Measurements from ENCODE around the gene NCAN. TPM values are rescaled to one million over a fixed set of nuclear protein-coding genes. Genes with fewer than 3 reads are reported as not detected.

Gene NCAN
- total RNA-seq, 1 donor from 2014 or later: 0.14 TPM

GRCh38 chr19:19223060-19223459 is 11.3 kb downstream of the NCAN start:
- H3K27ac ChIP-seq (ENCODE audit: low read depth, low read length): no peak overlapping the region
- Mint-ChIP-seq H3K4me3 (ENCODE audit: unreplicated experiment) (no peak overlapping the region), H3K4me1 (ENCODE audit: low read depth, unreplicated experiment) (no peaks in the 10 kb centered on the region), H3K36me3 (ENCODE audit: low read depth, unreplicated experiment) (no peaks in the 10 kb centered on the region), H3K9me3 (ENCODE audit: unreplicated experiment) (peaks cover 1% of the 10 kb centered on the region), H3K27ac (ENCODE audit: unreplicated experiment) (no peak overlapping the region), H3K27me3 (ENCODE audit: low read depth, unreplicated experiment) (peaks cover 40% of the 10 kb centered on the region)
- H3K4me2 ChIP-seq (ENCODE audit: low read length): no peak overlapping the region
- no peaks in the 10 kb centered on the region for H3K36me3 ChIP-seq (ENCODE audit: insufficient read depth, low read length)
- H3K4me3 ChIP-seq (ENCODE audit: insufficient read depth, low read depth, low read length): no peak overlapping the region
- H3K79me2 ChIP-seq (ENCODE audit: insufficient read depth, low read length): no peaks in the 10 kb centered on the region
- no peaks in the 10 kb centered on the region for H4K20me1 ChIP-seq (ENCODE audit: insufficient read depth, low read length)
- H2AFZ ChIP-seq (ENCODE audit: low read depth, low read length): no peak overlapping the region
- DNase-seq (ENCODE audit: low read depth): no peak
- no peak overlapping the region for H3K9ac ChIP-seq (ENCODE audit: low read length)
- peaks cover 4% of the 10 kb centered on the region for H3K27me3 ChIP-seq (ENCODE audit: insufficient read depth, low read length)
- H3K9me3 ChIP-seq (ENCODE audit: insufficient read depth, low read depth, low read length): no peaks in the 10 kb centered on the region
- FAIRE-seq: no peak
- no peak for TF ChIP-seq CTCF (IDR thresholded peaks at IDR 0.05; ENCODE audit: insufficient read depth, low read depth, low read length)
- TF ChIP-seq EZH2 (IDR thresholded peaks at IDR 0.05; ENCODE audit: insufficient read depth, low read length): no peak
- H3K4me1 ChIP-seq (ENCODE audit: insufficient read depth, low read length): no peaks in the 10 kb centered on the region

GRCh38 chr19:19223636-19224035 is 11.9 kb downstream of the NCAN start:
- no peak overlapping the region for H3K4me3 ChIP-seq (ENCODE audit: insufficient read depth, low read depth, low read length)
- Mint-ChIP-seq H3K4me3 (ENCODE audit: unreplicated experiment) (no peak overlapping the region), H3K27ac (ENCODE audit: unreplicated experiment) (no peak overlapping the region), H3K4me1 (ENCODE audit: low read depth, unreplicated experiment) (no peaks in the 10 kb centered on the region), H3K27me3 (ENCODE audit: low read depth, unreplicated experiment) (peaks cover 46% of the 10 kb centered on the region), H3K9me3 (ENCODE audit: unreplicated experiment) (peaks cover 1% of the 10 kb centered on the region), H3K36me3 (ENCODE audit: low read depth, unreplicated experiment) (no peaks in the 10 kb centered on the region)
- H3K27ac ChIP-seq (ENCODE audit: low read depth, low read length): no peak overlapping the region
- TF ChIP-seq EZH2 (IDR thresholded peaks at IDR 0.05; ENCODE audit: insufficient read depth, low read length): no peak
- no peaks in the 10 kb centered on the region for H3K36me3 ChIP-seq (ENCODE audit: insufficient read depth, low read length)
- no peaks in the 10 kb centered on the region for H3K4me1 ChIP-seq (ENCODE audit: insufficient read depth, low read length)
- H4K20me1 ChIP-seq (ENCODE audit: insufficient read depth, low read length): no peaks in the 10 kb centered on the region
- no peaks in the 10 kb centered on the region for H3K79me2 ChIP-seq (ENCODE audit: insufficient read depth, low read length)
- DNase-seq (ENCODE audit: low read depth) (no peak), FAIRE-seq (no peak)
- H2AFZ ChIP-seq (ENCODE audit: low read depth, low read length): no peak overlapping the region
- H3K9me3 ChIP-seq (ENCODE audit: insufficient read depth, low read depth, low read length): no peaks in the 10 kb centered on the region
- peaks cover 6% of the 10 kb centered on the region for H3K27me3 ChIP-seq (ENCODE audit: insufficient read depth, low read length)
- H3K4me2 ChIP-seq (ENCODE audit: low read length): no peak overlapping the region
- no peak overlapping the region for H3K9ac ChIP-seq (ENCODE audit: low read length)

GRCh38 chr19:19224150-19224851 is 12.5 kb downstream of the NCAN start:
- Mint-ChIP-seq H3K27ac (ENCODE audit: unreplicated experiment) (no peak overlapping the region), H3K36me3 (ENCODE audit: low read depth, unreplicated experiment) (no peaks in the 10 kb centered on the region), H3K27me3 (ENCODE audit: low read depth, unreplicated experiment) (peaks cover 52% of the 10 kb centered on the region), H3K4me1 (ENCODE audit: low read depth, unreplicated experiment) (no peaks in the 10 kb centered on the region), H3K4me3 (ENCODE audit: unreplicated experiment) (no peak overlapping the region), H3K9me3 (ENCODE audit: unreplicated experiment) (peaks cover 5% of the 10 kb centered on the region)
- Histone ChIP-seq H4K20me1 (ENCODE audit: insufficient read depth, low read length) (no peaks in the 10 kb centered on the region), H3K9ac (ENCODE audit: low read length) (no peak overlapping the region), H3K27me3 (ENCODE audit: insufficient read depth, low read length) (peaks cover 6% of the 10 kb centered on the region), H3K27ac (ENCODE audit: low read depth, low read length) (no peak overlapping the region), H3K79me2 (ENCODE audit: insufficient read depth, low read length) (no peaks in the 10 kb centered on the region), H3K4me1 (ENCODE audit: insufficient read depth, low read length) (no peaks in the 10 kb centered on the region), H2AFZ (ENCODE audit: low read depth, low read length) (no peak overlapping the region), H3K36me3 (ENCODE audit: insufficient read depth, low read length) (no peaks in the 10 kb centered on the region), H3K4me2 (ENCODE audit: low read length) (peak overlapping the region; percentile 50), H3K9me3 (ENCODE audit: insufficient read depth, low read depth, low read length) (no peaks in the 10 kb centered on the region), H3K4me3 (ENCODE audit: insufficient read depth, low read depth, low read length) (no peak overlapping the region)
- DNase-seq (ENCODE audit: low read depth) (no peak), FAIRE-seq (no peak)
- no peak for TF ChIP-seq EZH2 (IDR thresholded peaks at IDR 0.05; ENCODE audit: insufficient read depth, low read length)
- no peak for TF ChIP-seq CTCF (IDR thresholded peaks at IDR 0.05; ENCODE audit: insufficient read depth, low read depth, low read length)

Data from astrocyte (in vitro differentiated cells and primary cell).